ENCODE results near the gene ZSCAN4. TPM values are rescaled to one million over a fixed set of nuclear protein-coding genes. Genes with fewer than 3 reads are reported as not detected.

The ZSCAN4 gene
- total and polyA plus RNA-seq, 9 of the 15 experiments (the other 6 are each of a cell fraction or from before 2014, with no cell fraction given): not detected

DNA sequence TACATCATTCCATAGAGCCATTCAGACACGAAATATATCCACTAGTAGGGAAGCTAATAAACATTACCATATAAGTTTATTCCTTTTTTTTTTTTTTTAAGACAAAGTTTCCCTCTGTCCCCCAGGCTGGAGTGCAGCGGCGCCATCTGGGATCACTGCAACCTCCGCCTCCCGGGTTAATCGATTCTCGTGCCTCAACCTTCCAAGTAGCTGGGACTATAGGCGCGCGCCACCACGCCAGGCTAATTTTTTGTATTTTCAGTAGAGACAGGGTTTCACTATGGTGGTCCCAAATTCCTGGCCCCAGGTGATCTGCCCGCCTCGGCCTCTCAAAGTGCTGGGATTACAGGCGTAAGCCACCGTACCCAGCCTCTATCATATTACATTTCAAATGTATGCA, 40.9 kb downstream of the ZSCAN4 start:
- no peak for FAIRE-seq
- intact Hi-C loops (cut with micrococcal nuclease) (no loop called here), in situ Hi-C loops (cut with MboI) (no loop called here)
- TF ChIP-seq ESRRB (CRISPR knock-in tag; IDR thresholded peaks at IDR 0.05; ENCODE audit: borderline replicate concordance) (no peak), ETV6 (IDR thresholded peaks at IDR 0.05; ENCODE audit: borderline replicate concordance in 1 of 2, low read depth in 2 of 2, low read length in 1 of 2) (no peak), ETV6 (CRISPR knock-in tag; IDR thresholded peaks at IDR 0.05; ENCODE audit: borderline replicate concordance) (no peak), ZNF12 (CRISPR knock-in tag; IDR thresholded peaks at IDR 0.05) (no peak), HLTF (IDR thresholded peaks at IDR 0.05) (no peak), HDAC1 (IDR thresholded peaks at IDR 0.05) (no peak), PRMT5 (CRISPR knock-in tag; IDR thresholded peaks at IDR 0.05) (no peak), CBX3 (IDR thresholded peaks at IDR 0.05; ENCODE audit: borderline replicate concordance in 1 of 2, low read length in 2 of 2) (no peak), U2AF2 (optimal IDR thresholded peaks at IDR 0.05; ENCODE audit: low read depth, low read length) (no peak), CREBBP (IDR thresholded peaks at IDR 0.05; ENCODE audit: low read depth, low read length) (no peak), CHCHD3 (CRISPR knock-in tag; IDR thresholded peaks at IDR 0.05) (no peak), KLF16 (IDR thresholded peaks at IDR 0.05) (no peak), ZNF174 (CRISPR knock-in tag; IDR thresholded peaks at IDR 0.05) (no peak)
- TF ChIP-seq, protein P1, sequence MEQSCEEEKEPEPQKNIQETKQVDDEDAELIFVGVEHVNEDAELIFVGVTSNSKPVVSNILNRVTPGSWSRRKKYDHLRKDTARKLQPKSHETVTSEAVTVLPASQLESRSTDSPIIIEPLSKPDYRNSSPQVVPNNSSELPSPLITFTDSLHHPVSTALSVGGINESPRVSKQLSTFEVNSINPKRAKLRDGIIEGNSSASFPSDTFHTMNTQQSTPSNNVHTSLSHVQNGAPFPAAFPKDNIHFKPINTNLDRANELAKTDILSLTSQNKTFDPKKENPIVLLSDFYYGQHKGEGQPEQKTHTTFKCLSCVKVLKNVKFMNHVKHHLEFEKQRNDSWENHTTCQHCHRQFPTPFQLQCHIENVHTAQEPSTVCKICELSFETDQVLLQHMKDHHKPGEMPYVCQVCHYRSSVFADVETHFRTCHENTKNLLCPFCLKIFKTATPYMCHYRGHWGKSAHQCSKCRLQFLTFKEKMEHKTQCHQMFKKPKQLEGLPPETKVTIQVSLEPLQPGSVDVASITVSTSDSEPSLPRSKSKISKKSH (CRISPR knock-in tag; IDR thresholded peaks at IDR 0.05): no peak
- TF ChIP-seq, protein P2, sequence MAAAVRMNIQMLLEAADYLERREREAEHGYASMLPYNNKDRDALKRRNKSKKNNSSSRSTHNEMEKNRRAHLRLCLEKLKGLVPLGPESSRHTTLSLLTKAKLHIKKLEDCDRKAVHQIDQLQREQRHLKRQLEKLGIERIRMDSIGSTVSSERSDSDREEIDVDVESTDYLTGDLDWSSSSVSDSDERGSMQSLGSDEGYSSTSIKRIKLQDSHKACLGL (CRISPR knock-in tag; IDR thresholded peaks at IDR 0.05; ENCODE audit: borderline replicate concordance, poor library complexity, severe bottlenecking): no peak
- TF ChIP-seq, protein P3, sequence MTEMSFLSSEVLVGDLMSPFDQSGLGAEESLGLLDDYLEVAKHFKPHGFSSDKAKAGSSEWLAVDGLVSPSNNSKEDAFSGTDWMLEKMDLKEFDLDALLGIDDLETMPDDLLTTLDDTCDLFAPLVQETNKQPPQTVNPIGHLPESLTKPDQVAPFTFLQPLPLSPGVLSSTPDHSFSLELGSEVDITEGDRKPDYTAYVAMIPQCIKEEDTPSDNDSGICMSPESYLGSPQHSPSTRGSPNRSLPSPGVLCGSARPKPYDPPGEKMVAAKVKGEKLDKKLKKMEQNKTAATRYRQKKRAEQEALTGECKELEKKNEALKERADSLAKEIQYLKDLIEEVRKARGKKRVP (CRISPR knock-in tag; IDR thresholded peaks at IDR 0.05): no peak
- TF ChIP-seq, protein P4, sequence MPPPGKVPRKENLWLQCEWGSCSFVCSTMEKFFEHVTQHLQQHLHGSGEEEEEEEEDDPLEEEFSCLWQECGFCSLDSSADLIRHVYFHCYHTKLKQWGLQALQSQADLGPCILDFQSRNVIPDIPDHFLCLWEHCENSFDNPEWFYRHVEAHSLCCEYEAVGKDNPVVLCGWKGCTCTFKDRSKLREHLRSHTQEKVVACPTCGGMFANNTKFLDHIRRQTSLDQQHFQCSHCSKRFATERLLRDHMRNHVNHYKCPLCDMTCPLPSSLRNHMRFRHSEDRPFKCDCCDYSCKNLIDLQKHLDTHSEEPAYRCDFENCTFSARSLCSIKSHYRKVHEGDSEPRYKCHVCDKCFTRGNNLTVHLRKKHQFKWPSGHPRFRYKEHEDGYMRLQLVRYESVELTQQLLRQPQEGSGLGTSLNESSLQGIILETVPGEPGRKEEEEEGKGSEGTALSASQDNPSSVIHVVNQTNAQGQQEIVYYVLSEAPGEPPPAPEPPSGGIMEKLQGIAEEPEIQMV (tag; conservative IDR thresholded peaks at IDR 0.05; ENCODE audit: low read depth): no peak

More for the DNA sequence above, 40.9 kb downstream of the ZSCAN4 start:
- no peak overlapping the region for H3K4me3 ChIP-seq
- H2AFZ ChIP-seq (ENCODE audit: low read depth, low read length): no peak overlapping the region
- no peaks in the 10 kb centered on the region for H3K9me1 ChIP-seq (ENCODE audit: control insufficient read depth, insufficient read depth, low read length)
- H3K9me3 ChIP-seq (replicated peaks; ENCODE audit: control insufficient read depth, insufficient read depth, low read depth, low read length): no peaks in the 10 kb centered on the region; the same call in 1 of the 2 replicates
- peaks cover 0 to 6% of the 10 kb centered on the region in 2 experiments; a peak in 3 of 5 replicates for H3K4me1 ChIP-seq (replicated peaks in 1 of 2; ENCODE audit: control insufficient read depth in 2 of 2, insufficient read depth in 2 of 2, low read length in 2 of 2)
- DNase-seq (ENCODE audit: extremely low read depth in 1 of 4, low spot score in 3 of 4) (no peak), ATAC-seq (no peak)
- no TSS peak for BruUV-seq (replicated peaks)
- no peaks in the 10 kb centered on the region for H3K79me2 ChIP-seq (ENCODE audit: control insufficient read depth, insufficient read depth, low read length)
- H3K27me3 ChIP-seq (ENCODE audit: control insufficient read depth in 2 of 2, insufficient read depth in 2 of 2, low read length in 2 of 2): no peaks in the 10 kb centered on the region
- H3K27ac ChIP-seq (ENCODE audit: extremely low read depth, low read depth, low read length): no peak overlapping the region
- 53% methylated on average over 15 of the region's 15 CpGs for WGBS (ENCODE audit: insufficient coverage, low coverage, missing lambda C conversion rate)
- no peaks in the 10 kb centered on the region for H4K20me1 ChIP-seq (replicated peaks; ENCODE audit: control insufficient read depth, insufficient read depth, low read length)
- H3K9ac ChIP-seq (ENCODE audit: insufficient read depth in 1 of 2, low read depth in 2 of 2, low read length in 2 of 2): no peak overlapping the region
- H3K4me2 ChIP-seq (ENCODE audit: insufficient read depth, low read length): no peak overlapping the region
- POLR2A ChIA-PET: interaction anchor here (0.8 kb wide), 1 partner anchor 18 kb away, joined by 3 read pairs; the partner anchor contains the start of gene ZNF671
- no peaks in the 10 kb centered on the region for H3K36me3 ChIP-seq (ENCODE audit: control insufficient read depth, insufficient read depth, low read length)
- CTCF ChIA-PET (ENCODE audit: low intra/inter-chr PET ratio): no interaction called here
